Panc1 (cell line): ENCODE measurements around the gene RAD9B.

Experiments used
- SIN3A ChIP-seq: IDR thresholded peaks from 2 replicates; pipeline ENCODE4 v1.6.1; 2012; ENCODE audit warnings: low read depth, mild to moderate bottlenecking, low read length, moderate library complexity, borderline replicate concordance; ENCODE audit not compliant: insufficient read depth
- TCF7L2 ChIP-seq: IDR thresholded peaks from 2 replicates; pipeline ENCODE4 v1.6.1; 2011; ENCODE audit warnings: mild to moderate bottlenecking, low read depth, low read length, inconsistent platforms
- TF ChIP-seq, protein P1 (sequence below): fragments of 450-650 bp; IDR thresholded peaks from 2 replicates; pipeline ENCODE4 v1.5.1; 2017; ENCODE audit warnings: mild to moderate bottlenecking
- TF ChIP-seq, protein P2 (sequence below), 2 experiments: IDR thresholded peaks; 2 replicates each; pipeline ENCODE4 v1.6.1; 2011 to 2012; ENCODE audit warnings: low read depth in 2 of 2, control low read depth in 1 of 2, low read length in 1 of 2, mild to moderate bottlenecking in 1 of 2, moderate library complexity in 1 of 2; ENCODE audit not compliant: insufficient read depth in 1 of 2

DNA sequence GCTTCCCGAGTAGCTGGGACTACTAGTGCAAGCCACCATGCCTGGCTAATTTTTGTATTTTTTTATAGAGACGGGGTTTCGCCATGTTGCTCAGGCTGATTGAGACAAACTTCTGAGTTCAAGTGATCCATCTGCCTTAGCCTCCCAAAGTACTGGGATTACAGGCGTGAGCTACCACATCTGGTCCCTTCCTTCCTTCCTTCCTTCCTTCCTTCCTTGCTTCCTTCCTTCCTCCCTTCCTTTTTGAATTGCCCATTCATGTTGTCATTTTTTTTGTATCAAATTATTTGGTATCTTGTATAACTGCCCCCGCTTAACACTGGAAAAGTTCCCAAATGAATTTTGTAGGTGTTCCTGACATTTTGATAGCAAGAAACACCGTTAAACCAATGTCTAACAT is 11.7 kb downstream of the RAD9B start:
- TF ChIP-seq TCF7L2, result no peak
- TF ChIP-seq, protein P1, sequence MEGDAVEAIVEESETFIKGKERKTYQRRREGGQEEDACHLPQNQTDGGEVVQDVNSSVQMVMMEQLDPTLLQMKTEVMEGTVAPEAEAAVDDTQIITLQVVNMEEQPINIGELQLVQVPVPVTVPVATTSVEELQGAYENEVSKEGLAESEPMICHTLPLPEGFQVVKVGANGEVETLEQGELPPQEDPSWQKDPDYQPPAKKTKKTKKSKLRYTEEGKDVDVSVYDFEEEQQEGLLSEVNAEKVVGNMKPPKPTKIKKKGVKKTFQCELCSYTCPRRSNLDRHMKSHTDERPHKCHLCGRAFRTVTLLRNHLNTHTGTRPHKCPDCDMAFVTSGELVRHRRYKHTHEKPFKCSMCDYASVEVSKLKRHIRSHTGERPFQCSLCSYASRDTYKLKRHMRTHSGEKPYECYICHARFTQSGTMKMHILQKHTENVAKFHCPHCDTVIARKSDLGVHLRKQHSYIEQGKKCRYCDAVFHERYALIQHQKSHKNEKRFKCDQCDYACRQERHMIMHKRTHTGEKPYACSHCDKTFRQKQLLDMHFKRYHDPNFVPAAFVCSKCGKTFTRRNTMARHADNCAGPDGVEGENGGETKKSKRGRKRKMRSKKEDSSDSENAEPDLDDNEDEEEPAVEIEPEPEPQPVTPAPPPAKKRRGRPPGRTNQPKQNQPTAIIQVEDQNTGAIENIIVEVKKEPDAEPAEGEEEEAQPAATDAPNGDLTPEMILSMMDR, result no peak
- TF ChIP-seq SIN3A, result no peak
- TF ChIP-seq, protein P2, sequence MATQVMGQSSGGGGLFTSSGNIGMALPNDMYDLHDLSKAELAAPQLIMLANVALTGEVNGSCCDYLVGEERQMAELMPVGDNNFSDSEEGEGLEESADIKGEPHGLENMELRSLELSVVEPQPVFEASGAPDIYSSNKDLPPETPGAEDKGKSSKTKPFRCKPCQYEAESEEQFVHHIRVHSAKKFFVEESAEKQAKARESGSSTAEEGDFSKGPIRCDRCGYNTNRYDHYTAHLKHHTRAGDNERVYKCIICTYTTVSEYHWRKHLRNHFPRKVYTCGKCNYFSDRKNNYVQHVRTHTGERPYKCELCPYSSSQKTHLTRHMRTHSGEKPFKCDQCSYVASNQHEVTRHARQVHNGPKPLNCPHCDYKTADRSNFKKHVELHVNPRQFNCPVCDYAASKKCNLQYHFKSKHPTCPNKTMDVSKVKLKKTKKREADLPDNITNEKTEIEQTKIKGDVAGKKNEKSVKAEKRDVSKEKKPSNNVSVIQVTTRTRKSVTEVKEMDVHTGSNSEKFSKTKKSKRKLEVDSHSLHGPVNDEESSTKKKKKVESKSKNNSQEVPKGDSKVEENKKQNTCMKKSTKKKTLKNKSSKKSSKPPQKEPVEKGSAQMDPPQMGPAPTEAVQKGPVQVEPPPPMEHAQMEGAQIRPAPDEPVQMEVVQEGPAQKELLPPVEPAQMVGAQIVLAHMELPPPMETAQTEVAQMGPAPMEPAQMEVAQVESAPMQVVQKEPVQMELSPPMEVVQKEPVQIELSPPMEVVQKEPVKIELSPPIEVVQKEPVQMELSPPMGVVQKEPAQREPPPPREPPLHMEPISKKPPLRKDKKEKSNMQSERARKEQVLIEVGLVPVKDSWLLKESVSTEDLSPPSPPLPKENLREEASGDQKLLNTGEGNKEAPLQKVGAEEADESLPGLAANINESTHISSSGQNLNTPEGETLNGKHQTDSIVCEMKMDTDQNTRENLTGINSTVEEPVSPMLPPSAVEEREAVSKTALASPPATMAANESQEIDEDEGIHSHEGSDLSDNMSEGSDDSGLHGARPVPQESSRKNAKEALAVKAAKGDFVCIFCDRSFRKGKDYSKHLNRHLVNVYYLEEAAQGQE (IDR thresholded peaks at IDR 0.05; ENCODE audit: insufficient read depth in 1 of 2, low read depth in 2 of 2, low read length in 1 of 2), result no peak
